NT2/D1 (cell line): ENCODE measurements around the gene KRT78.

ENCODE experiments used
- DNase-seq: peaks from one replicate; pipeline ENCODE4 v3.0.0-alpha.2; 2011; ENCODE audit warnings: low read depth, low spot score
- H3K27me3 ChIP-seq: 2 replicates; pipeline ENCODE4 v1.6.0; 2011; ENCODE audit warnings: mild to moderate bottlenecking; ENCODE audit not compliant: insufficient read length, insufficient read depth
- H3K36me3 ChIP-seq: 2 replicates; pipeline ENCODE4 v1.6.1; 2011; ENCODE audit warnings: mild to moderate bottlenecking, low read length, mixed read lengths; ENCODE audit not compliant: insufficient read depth, insufficient read length
- H3K4me1 ChIP-seq: 2 replicates; pipeline ENCODE4 v1.5.1; 2011; ENCODE audit not compliant: insufficient read depth, insufficient read length
- H3K4me3 ChIP-seq: 2 replicates; pipeline ENCODE4 v1.5.1; 2011; ENCODE audit warnings: low read depth; ENCODE audit not compliant: insufficient read length
- H3K9ac ChIP-seq: 2 replicates; pipeline ENCODE4 v1.6.0; 2011; ENCODE audit warnings: low read depth; ENCODE audit not compliant: insufficient read length
- H3K9me3 ChIP-seq: 2 replicates; pipeline ENCODE4 v1.5.1; 2011; ENCODE audit warnings: mild to moderate bottlenecking, low read length; ENCODE audit not compliant: insufficient read depth
- SUZ12 ChIP-seq: IDR thresholded peaks from 2 replicates; pipeline ENCODE4 v1.6.1; 2011; ENCODE audit not compliant: insufficient read length, insufficient read depth; ENCODE audit errors: extremely low read depth
- YY1 ChIP-seq: IDR thresholded peaks from 2 replicates; pipeline ENCODE4 v1.6.1; 2011; ENCODE audit not compliant: insufficient read length, insufficient read depth
- ZNF274 ChIP-seq: IDR thresholded peaks from 2 replicates; pipeline ENCODE4 v1.6.1; 2011; ENCODE audit warnings: mild to moderate bottlenecking, low read depth, low read length

Gene KRT78

GRCh38 chr12:52845946-52846345, 2.8 kb downstream of the KRT78 start:
- H3K36me3 ChIP-seq, result no peaks in the 10 kb centered on the region
- TF ChIP-seq ZNF274 (no peak), YY1 (no peak), SUZ12 (no peak)
- H3K9me3 ChIP-seq, result no peaks in the 10 kb centered on the region
- H3K9ac ChIP-seq, result no peak overlapping the region
- no peaks in the 10 kb centered on the region for H3K4me1 ChIP-seq
- no peak overlapping the region for H3K4me3 ChIP-seq
- no peaks in the 10 kb centered on the region for H3K27me3 ChIP-seq
- DNase-seq, result no peak

GRCh38 chr12:52844386-52844785, 4.4 kb downstream of the KRT78 start:
- Histone ChIP-seq H3K9me3 (no peaks in the 10 kb centered on the region), H3K27me3 (no peaks in the 10 kb centered on the region), H3K4me1 (no peaks in the 10 kb centered on the region), H3K36me3 (no peaks in the 10 kb centered on the region), H3K4me3 (no peak overlapping the region), H3K9ac (no peak overlapping the region)
- DNase-seq, result no peak
- TF ChIP-seq YY1 (no peak), SUZ12 (no peak), ZNF274 (no peak)

GRCh38 chr12:52839436-52840105, 9.2 kb downstream of the KRT78 start:
- no peak for DNase-seq
- no peaks in the 10 kb centered on the region for H3K36me3 ChIP-seq
- peaks cover 7% of the 10 kb centered on the region for H3K4me1 ChIP-seq
- TF ChIP-seq YY1 (no peak), ZNF274 (no peak)
- no peak overlapping the region for H3K4me3 ChIP-seq
- no peaks in the 10 kb centered on the region for H3K9me3 ChIP-seq
- no peak overlapping the region for H3K9ac ChIP-seq
- H3K27me3 ChIP-seq, result no peaks in the 10 kb centered on the region

- Histone ChIP-seq H3K4me3 (no peak overlapping the region), H3K4me1 (peaks cover 7% of the 10 kb centered on the region)
Observed at GRCh38 chr12:52838609-52839435, 10.0 kb downstream of the KRT78 start.

GRCh38 chr12:52837781-52838608, 10.8 kb downstream of the KRT78 start:
- DNase-seq, result no peak
- Histone ChIP-seq H3K27me3 (no peaks in the 10 kb centered on the region), H3K4me1 (peaks cover 7% of the 10 kb centered on the region), H3K9ac (no peak overlapping the region), H3K4me3 (no peak overlapping the region), H3K36me3 (no peaks in the 10 kb centered on the region), H3K9me3 (no peaks in the 10 kb centered on the region)
- TF ChIP-seq ZNF274 (no peak), SUZ12 (no peak), YY1 (no peak)

More at GRCh38 chr12:52838609-52839435, 10.0 kb downstream of the KRT78 start:
- no peaks in the 10 kb centered on the region for H3K27me3 ChIP-seq
- DNase-seq, result no peak
- H3K36me3 ChIP-seq, result no peaks in the 10 kb centered on the region
- no peak overlapping the region for H3K9ac ChIP-seq
- H3K9me3 ChIP-seq, result no peaks in the 10 kb centered on the region
- TF ChIP-seq ZNF274 (no peak), YY1 (no peak), SUZ12 (no peak)

- Histone ChIP-seq H3K9ac (no peak overlapping the region), H3K4me1 (peaks cover 7% of the 10 kb centered on the region), H3K27me3 (no peaks in the 10 kb centered on the region), H3K9me3 (no peaks in the 10 kb centered on the region), H3K4me3 (no peak overlapping the region), H3K36me3 (no peaks in the 10 kb centered on the region)
- no peak for DNase-seq
- TF ChIP-seq YY1 (no peak), SUZ12 (no peak), ZNF274 (no peak)
Observed at GRCh38 chr12:52837413-52837741, 11.4 kb downstream of the KRT78 start.
